HEK293 (cell line): Measurements from ENCODE around the gene SLC29A1.

Experiments used
- CTCF ChIA-PET: fragments of 350-600 bp; formaldehyde crosslinking; extraction: SDS; loops from one replicate; lab custom pipeline; 2021; ENCODE audit warnings: antibody characterized with exemption; lab: Yijun Ruan, JAX
- POLR2A ChIA-PET: fragments of 300-600 bp; formaldehyde crosslinking; extraction: SDS; loops from one replicate; lab custom pipeline; 2020; ENCODE audit warnings: antibody characterized with exemption, inconsistent platforms; lab: Yijun Ruan, JAX
- H3K27ac ChIP-seq: fragments of 200-500 bp; sonication (Bioruptor generic); 2 replicates; pipeline ENCODE4 v1.5.1; 2014; ENCODE audit warnings: low read depth, low read length, control low read depth, inconsistent platforms; ENCODE audit errors: extremely low read depth
- H3K36me3 ChIP-seq, 2 experiments: fragments of 200-500 bp in 1 of 2; sonication (Bioruptor generic) in 1 of 2; 1 replicate in 1 of 2; 2 replicates in 1 of 2; pipeline ENCODE4 v1.5.1; 2014 to 2017; ENCODE audit warnings: inconsistent platforms in 2 of 2, low read length in 2 of 2; ENCODE audit not compliant: control insufficient read depth in 2 of 2, insufficient read depth in 1 of 2
- H3K4me1 ChIP-seq: fragments of 200-500 bp; sonication (Bioruptor generic); 2 replicates; pipeline ENCODE4 v1.5.1; 2014; ENCODE audit warnings: mild to moderate bottlenecking, low read length, inconsistent platforms; ENCODE audit not compliant: control insufficient read depth, insufficient read depth
- H3K4me3 ChIP-seq: 2 replicates; pipeline ENCODE4 v1.5.1; 2011; ENCODE audit warnings: low read depth, mild to moderate bottlenecking, control low read depth, low read length, moderate library complexity
- H3K9me3 ChIP-seq: fragments of 200-500 bp; sonication (Bioruptor generic); 2 replicates; pipeline ENCODE4 v1.5.1; 2014; ENCODE audit warnings: low read depth, low read length, inconsistent platforms; ENCODE audit not compliant: control insufficient read depth, insufficient read depth
- GLI2 ChIP-seq: fragments of 450-650 bp; formaldehyde crosslinking; IDR thresholded peaks from 2 replicates; pipeline ENCODE4; 2017; ENCODE audit warnings: missing biosample characterization, missing genetic modification characterization, low read depth, borderline replicate concordance
- KLF9 ChIP-seq: fragments of 450-650 bp; formaldehyde crosslinking; IDR thresholded peaks from 2 replicates; pipeline ENCODE4 v1.5.1; 2016; ENCODE audit warnings: missing biosample characterization, missing genetic modification characterization, low read depth
- PATZ1 ChIP-seq: fragments of 450-650 bp; formaldehyde crosslinking; IDR thresholded peaks from 2 replicates; pipeline ENCODE4 v1.5.1; 2016; ENCODE audit warnings: missing biosample characterization, missing genetic modification characterization
- SCRT1 ChIP-seq: fragments of 450-650 bp; formaldehyde crosslinking; IDR thresholded peaks from 2 replicates; pipeline ENCODE4 v1.5.1; 2016; ENCODE audit warnings: missing biosample characterization, missing genetic modification characterization, borderline replicate concordance
- YY1 ChIP-seq: fragments of 450-650 bp; formaldehyde crosslinking; IDR thresholded peaks from 2 replicates; pipeline ENCODE4 v1.5.1; 2018; ENCODE audit warnings: missing biosample characterization, missing genetic modification characterization
- ZBTB10 ChIP-seq: fragments of 450-650 bp; formaldehyde crosslinking; IDR thresholded peaks from 2 replicates; pipeline ENCODE4 v1.5.1; 2016; ENCODE audit warnings: missing biosample characterization, missing genetic modification characterization
- ZBTB21 ChIP-seq: fragments of 450-650 bp; formaldehyde crosslinking; IDR thresholded peaks from 2 replicates; pipeline ENCODE4 v1.5.1; 2017; ENCODE audit warnings: missing biosample characterization, missing genetic modification characterization
- ZBTB44 ChIP-seq: fragments of 450-650 bp; IDR thresholded peaks from 2 replicates; pipeline ENCODE4 v1.5.1; 2018; ENCODE audit warnings: missing biosample characterization, mild to moderate bottlenecking, missing genetic modification characterization
- ZBTB49 ChIP-seq: fragments of 450-650 bp; formaldehyde crosslinking; IDR thresholded peaks from 2 replicates; pipeline ENCODE4 v1.5.1; 2016; ENCODE audit warnings: missing biosample characterization, missing genetic modification characterization, low read depth
- ZIC2 ChIP-seq: fragments of 450-650 bp; formaldehyde crosslinking; IDR thresholded peaks from 2 replicates; pipeline ENCODE4 v1.5.1; 2016; ENCODE audit warnings: missing biosample characterization, missing genetic modification characterization
- ZNF133 ChIP-seq: fragments of 450-650 bp; formaldehyde crosslinking; IDR thresholded peaks from 2 replicates; pipeline ENCODE4 v1.5.1; 2016; ENCODE audit warnings: missing biosample characterization, missing genetic modification characterization
- ZNF140 ChIP-seq: fragments of 450-650 bp; formaldehyde crosslinking; IDR thresholded peaks from 2 replicates; pipeline ENCODE4 v1.5.1; 2016; ENCODE audit warnings: missing biosample characterization, missing genetic modification characterization
- ZNF155 ChIP-seq: fragments of 450-650 bp; formaldehyde crosslinking; IDR thresholded peaks from 2 replicates; pipeline ENCODE4 v1.5.1; 2016; ENCODE audit warnings: missing biosample characterization, missing genetic modification characterization
- ZNF274 ChIP-seq, 2 experiments: fragments of 200-500 bp in 1 of 2; fragments of 450-650 bp in 1 of 2; sonication (Bioruptor generic) in 1 of 2; formaldehyde crosslinking in 1 of 2; IDR thresholded peaks; 2 replicates each; pipeline versions ENCODE4 v1.5.1 to v1.6.1; 2014 to 2016; ENCODE audit warnings: borderline replicate concordance in 1 of 2, inconsistent platforms in 1 of 2, low read length in 1 of 2, missing biosample characterization in 1 of 2, missing genetic modification characterization in 1 of 2
- ZNF341 ChIP-seq: fragments of 450-650 bp; formaldehyde crosslinking; IDR thresholded peaks from 2 replicates; pipeline ENCODE4; 2016; ENCODE audit warnings: low read depth, missing biosample characterization, missing genetic modification characterization
- ZNF449 ChIP-seq: fragments of 450-650 bp; formaldehyde crosslinking; IDR thresholded peaks from 2 replicates; pipeline ENCODE4 v1.5.1; 2017; ENCODE audit warnings: missing biosample characterization, mild to moderate bottlenecking, missing genetic modification characterization, moderate library complexity
- ZNF555 ChIP-seq: fragments of 450-650 bp; formaldehyde crosslinking; conservative IDR thresholded peaks from 2 replicates; pipeline ENCODE4 v1.5.1; 2017; ENCODE audit warnings: missing biosample characterization, mild to moderate bottlenecking, missing genetic modification characterization, inconsistent platforms
- ZNF571 ChIP-seq: fragments of 450-650 bp; formaldehyde crosslinking; IDR thresholded peaks from 2 replicates; pipeline ENCODE4 v1.5.0; 2017; ENCODE audit warnings: missing biosample characterization, missing genetic modification characterization
- ZNF623 ChIP-seq: fragments of 450-650 bp; formaldehyde crosslinking; IDR thresholded peaks from 2 replicates; pipeline ENCODE4 v1.5.1; 2016; ENCODE audit warnings: missing biosample characterization, missing genetic modification characterization
- ZNF624 ChIP-seq: fragments of 450-650 bp; formaldehyde crosslinking; IDR thresholded peaks from 2 replicates; pipeline ENCODE4 v1.5.1; 2017; ENCODE audit warnings: missing biosample characterization, missing genetic modification characterization
- ZNF660 ChIP-seq: fragments of 450-650 bp; IDR thresholded peaks from 2 replicates; pipeline ENCODE4 v1.5.1; 2018; ENCODE audit warnings: missing biosample characterization, mild to moderate bottlenecking, missing genetic modification characterization
- ZNF677 ChIP-seq: fragments of 450-650 bp; IDR thresholded peaks from 2 replicates; pipeline ENCODE4 v1.5.0; 2018; ENCODE audit warnings: missing biosample characterization, mild to moderate bottlenecking, missing genetic modification characterization, moderate library complexity
- ZNF747 ChIP-seq: fragments of 450-650 bp; formaldehyde crosslinking; IDR thresholded peaks from 2 replicates; pipeline ENCODE4 v1.5.1; 2016; ENCODE audit warnings: missing biosample characterization, missing genetic modification characterization
- ZNF785 ChIP-seq: fragments of 450-650 bp; formaldehyde crosslinking; IDR thresholded peaks from 2 replicates; pipeline ENCODE4 v1.5.1; 2016; ENCODE audit warnings: missing biosample characterization, missing genetic modification characterization
- ZNF791 ChIP-seq: fragments of 450-650 bp; formaldehyde crosslinking; IDR thresholded peaks from 2 replicates; pipeline ENCODE4 v1.5.1; 2016; ENCODE audit warnings: missing biosample characterization, missing genetic modification characterization
- ZNF843 ChIP-seq: fragments of 450-650 bp; formaldehyde crosslinking; IDR thresholded peaks from 2 replicates; pipeline ENCODE4 v1.5.1; 2016; ENCODE audit warnings: missing biosample characterization, missing genetic modification characterization
- ZSCAN23 ChIP-seq: fragments of 450-650 bp; formaldehyde crosslinking; IDR thresholded peaks from 2 replicates; pipeline ENCODE4 v1.5.1; 2016; ENCODE audit warnings: missing biosample characterization, missing genetic modification characterization

SLC29A1 gene

GRCh38 chr6:44201638-44202303, 21.6 kb upstream of the SLC29A1 start:
- ChIA-PET POLR2A (interaction anchor here (1.7 kb wide), 1 partner anchor 45 kb away, joined by 6 read pairs; the partner anchor contains the start of gene HSP90AB1), CTCF (interaction anchor here (0.6 to 1.9 kb wide), 4 partner anchors 7 to 110 kb away, joined by 3 to 6 read pairs (median 4); no protein-coding TSS in a partner anchor)
- Histone ChIP-seq H3K9me3 (no peaks in the 10 kb centered on the region), H3K27ac (no peak overlapping the region), H3K4me1 (no peaks in the 10 kb centered on the region), H3K4me3 (no peak overlapping the region), H3K36me3 (no peaks in the 10 kb centered on the region)
- TF ChIP-seq ZBTB21 (tag by site-specific recombination) (no peak), ZNF571 (tag by site-specific recombination) (no peak), GLI2 (tag by site-specific recombination) (no peak), ZNF677 (tag by site-specific recombination) (no peak), ZNF791 (tag by site-specific recombination) (no peak), ZNF555 (tag by site-specific recombination) (no peak), YY1 (tag by site-specific recombination) (no peak), ZNF133 (tag by site-specific recombination) (no peak), ZNF660 (tag by site-specific recombination) (no peak), ZNF747 (tag by site-specific recombination) (no peak), SCRT1 (tag by site-specific recombination) (no peak), ZNF140 (tag by site-specific recombination) (no peak), ZNF155 (tag by site-specific recombination) (no peak), ZIC2 (0 out of 2 replicates have a peak, but pooled peaks have one; percentile 19), ZNF341 (tag by site-specific recombination) (peak; percentile 58), PATZ1 (tag by site-specific recombination) (no peak), KLF9 (tag by site-specific recombination) (no peak), ZNF623 (tag by site-specific recombination) (no peak), ZBTB10 (tag by site-specific recombination) (no peak), ZNF624 (tag by site-specific recombination) (no peak), ZNF785 (tag by site-specific recombination) (no peak), ZNF449 (tag by site-specific recombination) (no peak), ZNF274 (IDR thresholded peaks at IDR 0.05; ENCODE audit: low read length) (no peak), ZNF274 (tag by site-specific recombination; IDR thresholded peaks at IDR 0.05; ENCODE audit: borderline replicate concordance) (no peak), ZSCAN23 (tag by site-specific recombination) (no peak), ZBTB49 (tag by site-specific recombination) (no peak), ZBTB44 (tag by site-specific recombination) (peak; percentile 80), ZNF843 (tag by site-specific recombination) (no peak)
